Tibial nerve (tissue), 4 donors: ENCODE measurements around the gene ATN1. TPM values are rescaled to one million over a fixed set of nuclear protein-coding genes. Genes with fewer than 3 reads are reported as not detected.
A peak's percentile ranks its signal among the peaks of the same experiment; 100 is the strongest.

Experiments
- DNase-seq, 2 donors: peaks; one replicate each; pipeline ENCODE4 v3.0.0-alpha.2; 2019; ENCODE audit warnings: low spot score in 2 of 2
- H3K27ac ChIP-seq, 4 donors: fragments of 200-600 bp; sonication (generic) in 3 of 4; one replicate each; pipeline ENCODE4 v1.5.1; 2017 to 2019; ENCODE audit warnings: mild to moderate bottlenecking in 1 of 4
- H3K27me3 ChIP-seq, 2 donors: fragments of 200-600 bp; sonication (generic) in 1 of 2; one replicate each; pipeline versions ENCODE4 v1.5.1 to v1.6.0; 2017 to 2019
- H3K36me3 ChIP-seq, 3 donors: fragments of 200-600 bp; sonication (generic); one replicate each; pipeline ENCODE4 v1.5.1; 2018 to 2019
- H3K4me1 ChIP-seq, 4 donors: fragments of 200-600 bp; sonication (generic) in 3 of 4; one replicate each; pipeline ENCODE4 v1.5.1; 2017 to 2019
- H3K4me3 ChIP-seq, 4 donors: fragments of 200-600 bp; sonication (generic) in 3 of 4; one replicate each; pipeline ENCODE4 v1.5.1; 2017 to 2019; ENCODE audit warnings: mild to moderate bottlenecking in 1 of 4, moderate library complexity in 1 of 4
- H3K9me3 ChIP-seq, 4 donors: fragments of 200-600 bp; sonication (generic) in 3 of 4; one replicate each; pipeline ENCODE4 v1.5.1; 2017 to 2019
- CTCF ChIP-seq, 5 experiments: fragments of 200-600 bp in 3 of 5; fragments of 450-650 bp in 2 of 5; sonication (generic) in 3 of 5; IDR thresholded peaks; one replicate each; pipeline ENCODE4 v1.5.1; 2016 to 2019; ENCODE audit warnings: antibody characterized with exemption in 5 of 5, mild to moderate bottlenecking in 3 of 5, moderate library complexity in 2 of 5
- EP300 ChIP-seq, 2 donors: sonication (generic); formaldehyde crosslinking; IDR thresholded peaks; one replicate each; pipeline ENCODE4 v1.6.1; 2017; ENCODE audit warnings: antibody characterized with exemption in 2 of 2, mild to moderate bottlenecking in 1 of 2
- POLR2A ChIP-seq, 2 donors: fragments of 450-650 bp; IDR thresholded peaks; one replicate each; pipeline ENCODE4 v1.6.1; 2017; ENCODE audit warnings: antibody characterized with exemption in 2 of 2, mild to moderate bottlenecking in 2 of 2, moderate library complexity in 2 of 2
- WGBS, 2 donors: methylation state at CpG; one replicate each; pipeline ENCODE4 v1.1.5; 2018; 5-methylcytosine and 5-hydroxymethylcytosine counted together
- total RNA-seq, 4 donors: library from RNA; depleted of rRNA; stranded (reverse); fragments of >200 nt; gene quantifications; one replicate each; pipeline ENCODE4 v1.1.0, GENCODE V29; 2016

The ATN1 gene
- total RNA-seq, 4 donors from 2014 or later = 92.2 to 260 (median 123) TPM

- TF ChIP-seq EP300 (IDR thresholded peaks at IDR 0.05) = no peak
- no peak for TF ChIP-seq POLR2A (IDR thresholded peaks at IDR 0.05)
- no peak for TF ChIP-seq CTCF (IDR thresholded peaks at IDR 0.05)
- Histone ChIP-seq H3K4me3 (no peak overlapping the region), H3K27me3 (no peaks in the 10 kb centered on the region), H3K4me1 (peaks cover 0 to 83% (median 35%) of the 10 kb centered on the region in 4 donors), H3K27ac (peak overlapping the region in 3 of 4 donors; percentile 22 to 74 (median 65)), H3K36me3 (peaks cover 0 to 49% (median 5%) of the 10 kb centered on the region in 3 donors), H3K9me3 (no peaks in the 10 kb centered on the region)
- 40 to 47% methylated on average over 14 of the region's 14 CpGs for WGBS, 2 donors
- no peak for DNase-seq
These were observed 7.8 kb downstream of the ATN1 start for GRCh38 chr12:6935371-6936193.

GRCh38 chr12:6936194-6936635, 8.5 kb downstream of the ATN1 start:
- TF ChIP-seq POLR2A (IDR thresholded peaks at IDR 0.05) (no peak), EP300 (IDR thresholded peaks at IDR 0.05) (no peak), CTCF (IDR thresholded peaks at IDR 0.05) (no peak)
- Histone ChIP-seq H3K27me3 (no peaks in the 10 kb centered on the region), H3K4me3 (no peak overlapping the region), H3K4me1 (peaks cover 0 to 78% (median 32%) of the 10 kb centered on the region in 4 donors), H3K9me3 (no peaks in the 10 kb centered on the region), H3K36me3 (peaks cover 0 to 55% (median 5%) of the 10 kb centered on the region in 3 donors), H3K27ac (peak overlapping the region in 2 of 4 donors; percentile 74 to 91)
- WGBS, 2 donors = 76 to 88% methylated on average over 3 of the region's 3 CpGs
- no peak for DNase-seq

DNA sequence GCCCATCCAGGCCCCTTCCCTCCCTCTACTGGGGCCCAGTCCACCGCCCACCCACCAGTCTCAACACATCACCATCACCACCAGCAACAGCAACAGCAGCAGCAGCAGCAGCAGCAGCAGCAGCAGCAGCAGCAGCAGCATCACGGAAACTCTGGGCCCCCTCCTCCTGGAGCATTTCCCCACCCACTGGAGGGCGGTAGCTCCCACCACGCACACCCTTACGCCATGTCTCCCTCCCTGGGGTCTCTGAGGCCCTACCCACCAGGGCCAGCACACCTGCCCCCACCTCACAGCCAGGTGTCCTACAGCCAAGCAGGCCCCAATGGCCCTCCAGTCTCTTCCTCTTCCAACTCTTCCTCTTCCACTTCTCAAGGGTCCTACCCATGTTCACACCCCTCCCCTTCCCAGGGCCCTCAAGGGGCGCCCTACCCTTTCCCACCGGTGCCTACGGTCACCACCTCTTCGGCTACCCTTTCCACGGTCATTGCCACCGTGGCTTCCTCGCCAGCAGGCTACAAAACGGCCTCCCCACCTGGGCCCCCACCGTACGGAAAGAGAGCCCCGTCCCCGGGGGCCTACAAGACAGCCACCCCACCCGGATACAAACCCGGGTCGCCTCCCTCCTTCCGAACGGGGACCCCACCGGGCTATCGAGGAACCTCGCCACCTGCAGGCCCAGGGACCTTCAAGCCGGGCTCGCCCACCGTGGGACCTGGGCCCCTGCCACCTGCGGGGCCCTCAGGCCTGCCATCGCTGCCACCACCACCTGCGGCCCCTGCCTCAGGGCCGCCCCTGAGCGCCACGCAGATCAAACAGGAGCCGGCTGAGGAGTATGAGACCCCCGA, 9.1 kb downstream of the ATN1 start:
- 28 to 38% methylated on average over 20 to 31 of the region's 36 CpGs for WGBS, 2 donors
- TF ChIP-seq POLR2A (IDR thresholded peaks at IDR 0.05) = no peak
- peak in 1 of 2 donors; percentile 52 for TF ChIP-seq EP300 (IDR thresholded peaks at IDR 0.05)
- H3K4me3 ChIP-seq = peak overlapping the region; percentile 60 to 80 (median 62)
- H3K4me1 ChIP-seq = peaks cover 0 to 78% (median 30%) of the 10 kb centered on the region in 4 donors
- H3K27me3 ChIP-seq = no peaks in the 10 kb centered on the region
- DNase-seq = no peak
- peak overlapping the region; percentile 91 to 96 (median 92) for H3K27ac ChIP-seq
- peaks cover 0 to 62% (median 9%) of the 10 kb centered on the region in 3 donors for H3K36me3 ChIP-seq
- no peaks in the 10 kb centered on the region for H3K9me3 ChIP-seq

DNA sequence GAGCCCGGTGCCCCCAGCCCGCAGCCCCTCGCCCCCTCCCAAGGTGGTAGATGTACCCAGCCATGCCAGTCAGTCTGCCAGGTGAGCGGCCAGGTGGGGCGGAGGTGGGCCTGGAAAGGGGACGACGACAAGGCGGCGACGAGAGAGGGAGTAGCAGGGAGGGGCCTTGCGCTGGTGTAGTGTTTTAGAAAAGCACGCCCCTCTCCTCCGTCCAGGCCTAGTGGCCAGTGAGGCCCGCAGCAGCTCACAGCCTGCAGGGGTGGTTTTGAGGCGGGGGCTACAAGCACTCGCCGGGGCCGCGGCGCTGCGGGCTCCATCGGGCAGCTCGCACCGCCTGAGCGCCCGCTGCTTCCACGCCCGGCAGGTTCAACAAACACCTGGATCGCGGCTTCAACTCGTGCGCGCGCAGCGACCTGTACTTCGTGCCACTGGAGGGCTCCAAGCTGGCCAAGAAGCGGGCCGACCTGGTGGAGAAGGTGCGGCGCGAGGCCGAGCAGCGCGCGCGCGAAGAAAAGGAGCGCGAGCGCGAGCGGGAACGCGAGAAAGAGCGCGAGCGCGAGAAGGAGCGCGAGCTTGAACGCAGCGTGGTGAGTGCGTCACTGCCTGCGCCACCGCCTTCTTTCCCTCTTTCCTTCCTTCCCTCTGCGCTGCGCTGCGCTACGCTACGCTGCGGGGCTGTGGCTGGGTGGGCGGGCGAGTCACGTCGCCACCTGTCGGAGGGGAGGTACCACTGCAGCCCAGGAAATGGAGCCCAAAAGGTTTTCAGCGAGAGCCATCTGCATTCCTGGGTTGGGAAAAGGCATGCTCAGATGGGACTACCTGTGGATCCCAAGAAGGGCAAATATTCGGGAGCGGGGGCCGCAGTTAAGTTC, 10.0 kb downstream of the ATN1 start:
- peaks cover 0 to 74% (median 27%) of the 10 kb centered on the region in 4 donors for H3K4me1 ChIP-seq
- 0 to 1% methylated on average over 36 to 56 of the region's 80 CpGs for WGBS, 2 donors
- no peaks in the 10 kb centered on the region for H3K9me3 ChIP-seq
- TF ChIP-seq POLR2A (IDR thresholded peaks at IDR 0.05) (peak; percentile 44 to 91), CTCF (IDR thresholded peaks at IDR 0.05) (peak; percentile 95 to 98 (median 97)), EP300 (IDR thresholded peaks at IDR 0.05) (peak; percentile 55 to 100)
- peak overlapping the region; percentile 91 to 96 (median 92) for H3K27ac ChIP-seq
- peak overlapping the region; percentile 60 to 80 (median 62) for H3K4me3 ChIP-seq
- H3K36me3 ChIP-seq = peaks cover 0 to 64% (median 9%) of the 10 kb centered on the region in 3 donors
- peak; percentile 78 to 80 for DNase-seq
- H3K27me3 ChIP-seq = no peaks in the 10 kb centered on the region
